Endodermal cell (in vitro differentiated cells): ENCODE results near the gene HTD2. TPM values are rescaled to one million over a fixed set of nuclear protein-coding genes. Genes with fewer than 3 reads are reported as not detected.
A peak's percentile ranks its signal among the peaks of the same experiment; 100 is the strongest.

ENCODE experiments used
- DNase-seq: peaks from one replicate; pipeline ENCODE4 v3.0.0-alpha.2; 2017
- H3K27ac ChIP-seq: 2 replicates; pipeline ENCODE4 v1.5.1; 2013; ENCODE audit warnings: mild to moderate bottlenecking, low read depth, low read length, moderate library complexity
- H3K27me3 ChIP-seq: 2 replicates; pipeline ENCODE4 v1.6.1; 2013; ENCODE audit warnings: mild to moderate bottlenecking, low read length, moderate library complexity; ENCODE audit not compliant: insufficient read depth, control insufficient read depth, poor library complexity, severe bottlenecking
- H3K36me3 ChIP-seq: 2 replicates; pipeline ENCODE4 v1.7.0; 2013; ENCODE audit warnings: mild to moderate bottlenecking, low read length, moderate library complexity; ENCODE audit not compliant: control insufficient read depth, insufficient read depth
- H3K4me1 ChIP-seq: one replicate; pipeline ENCODE4 v1.7.0; 2013; ENCODE audit warnings: low read length; ENCODE audit not compliant: control insufficient read depth, insufficient read depth
- H3K4me3 ChIP-seq: 2 replicates; pipeline ENCODE4 v1.5.1; 2013; ENCODE audit warnings: mild to moderate bottlenecking, low read length, moderate library complexity
- H3K9ac ChIP-seq: 2 replicates; pipeline ENCODE4 v1.6.1; 2013; ENCODE audit warnings: mild to moderate bottlenecking, low read length, moderate library complexity; ENCODE audit not compliant: poor library complexity, severe bottlenecking; ENCODE audit errors: extremely low read depth
- H3K9me3 ChIP-seq: 2 replicates; pipeline ENCODE4 v1.6.1; 2013; ENCODE audit warnings: mild to moderate bottlenecking, low read length, moderate library complexity; ENCODE audit not compliant: control insufficient read depth
- H3K27ac Mint-ChIP-seq: 2 replicates; pipeline ENCODE4 v1.8.0; 2020; ENCODE audit warnings: mixed read lengths
- H3K27me3 Mint-ChIP-seq: 2 replicates; pipeline ENCODE4 v1.8.0; 2021; ENCODE audit warnings: mild to moderate bottlenecking, mixed read lengths; ENCODE audit not compliant: insufficient read depth
- H3K36me3 Mint-ChIP-seq: 2 replicates; pipeline ENCODE4 v1.8.0; 2020; ENCODE audit warnings: low read depth, mixed read lengths
- H3K4me1 Mint-ChIP-seq: 2 replicates; pipeline ENCODE4 v1.8.0; 2020; ENCODE audit warnings: mixed read lengths
- H3K4me3 Mint-ChIP-seq: 2 replicates; pipeline ENCODE4 v1.8.0; 2020; ENCODE audit warnings: mild to moderate bottlenecking, moderate library complexity, mixed read lengths
- H3K9me3 Mint-ChIP-seq: 2 replicates; pipeline ENCODE4 v1.8.0; 2020; ENCODE audit warnings: mild to moderate bottlenecking, mixed read lengths
- CTCF ChIP-seq: fragments of 200-600 bp; sonication (generic); conservative IDR thresholded peaks from 2 replicates; pipeline ENCODE4 v1.5.0; 2021; ENCODE audit warnings: antibody characterized with exemption, mild to moderate bottlenecking
- WGBS, 2 experiments: methylation state at CpG; one replicate each; pipeline versions ENCODE4 v1.1.5 to v1.1.7; 2013; ENCODE audit warnings: missing lambda C conversion rate in 2 of 2, mixed read lengths in 1 of 2; ENCODE audit not compliant: insufficient coverage in 1 of 2, insufficient read length in 1 of 2; 5-methylcytosine and 5-hydroxymethylcytosine counted together
- total RNA-seq, 2 donors: library from RNA; stranded (reverse); fragmentation: NEBNext Ultra II Directional in 1 of 2; extraction: Animal tissue kit (Norgen Biotek cat#: 25700) in 1 of 2; gene quantifications; 2 replicates in 1 of 2; 3 replicates in 1 of 2; pipeline ENCODE4 v1.2.1, GENCODE V29; 2021

Gene HTD2
- total RNA-seq, 2 donors from 2014 or later, result 10.5 to 13.7 TPM

- H3K27ac Mint-ChIP-seq, result no peak overlapping the region
- no peak overlapping the region for H3K4me3 Mint-ChIP-seq
- no peaks in the 10 kb centered on the region for H3K36me3 ChIP-seq
- peaks cover 21% of the 10 kb centered on the region for H3K4me1 Mint-ChIP-seq
- H3K9me3 Mint-ChIP-seq, result no peaks in the 10 kb centered on the region
- no peak overlapping the region for H3K4me3 ChIP-seq
- H3K27me3 ChIP-seq, result no peaks in the 10 kb centered on the region
- H3K36me3 Mint-ChIP-seq, result no peaks in the 10 kb centered on the region
- peaks cover 6% of the 10 kb centered on the region for H3K4me1 ChIP-seq
- DNase-seq, result no peak
- H3K9me3 ChIP-seq, result no peaks in the 10 kb centered on the region
- TF ChIP-seq CTCF, result no peak
- no peak overlapping the region for H3K27ac ChIP-seq
- no peak overlapping the region for H3K9ac ChIP-seq
- H3K27me3 Mint-ChIP-seq, result peaks cover 1% of the 10 kb centered on the region
- WGBS, 2 experiments, result 77 to 85% methylated on average over 4 of the region's 4 CpGs
These were observed 49.7 kb downstream of the HTD2 start for GRCh38 chr3:58356054-58356453.

DNA sequence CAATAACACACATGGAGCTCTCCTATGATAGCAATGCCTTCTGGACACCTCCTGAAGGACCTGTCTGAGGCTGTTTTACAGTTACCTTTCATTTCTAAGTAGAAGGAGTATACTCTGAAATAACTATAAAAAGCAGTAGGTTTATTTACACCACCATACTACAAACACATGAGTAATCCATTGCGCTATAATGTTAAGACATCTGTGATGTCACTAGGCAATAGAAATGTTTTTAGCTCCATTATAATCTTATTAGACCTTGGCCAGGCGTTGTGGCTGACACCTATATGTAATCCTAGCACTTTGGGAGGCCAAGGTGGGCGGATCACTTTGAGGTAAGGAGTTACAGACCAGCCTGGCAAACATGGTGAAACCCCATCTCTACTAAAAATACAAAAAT, 51.1 kb downstream of the HTD2 start:
- Histone ChIP-seq H3K36me3 (no peaks in the 10 kb centered on the region), H3K4me3 (no peak overlapping the region), H3K4me1 (peaks cover 4% of the 10 kb centered on the region), H3K27me3 (no peaks in the 10 kb centered on the region), H3K27ac (no peak overlapping the region), H3K9me3 (no peaks in the 10 kb centered on the region), H3K9ac (no peak overlapping the region)
- TF ChIP-seq CTCF, result no peak
- 95 to 100% methylated on average over 1 to 3 of the region's 3 CpGs for WGBS, 2 experiments
- Mint-ChIP-seq H3K27ac (no peak overlapping the region), H3K4me1 (peaks cover 13% of the 10 kb centered on the region), H3K36me3 (no peaks in the 10 kb centered on the region), H3K4me3 (no peak overlapping the region), H3K9me3 (no peaks in the 10 kb centered on the region), H3K27me3 (peaks cover 1% of the 10 kb centered on the region)
- DNase-seq, result no peak

DNA sequence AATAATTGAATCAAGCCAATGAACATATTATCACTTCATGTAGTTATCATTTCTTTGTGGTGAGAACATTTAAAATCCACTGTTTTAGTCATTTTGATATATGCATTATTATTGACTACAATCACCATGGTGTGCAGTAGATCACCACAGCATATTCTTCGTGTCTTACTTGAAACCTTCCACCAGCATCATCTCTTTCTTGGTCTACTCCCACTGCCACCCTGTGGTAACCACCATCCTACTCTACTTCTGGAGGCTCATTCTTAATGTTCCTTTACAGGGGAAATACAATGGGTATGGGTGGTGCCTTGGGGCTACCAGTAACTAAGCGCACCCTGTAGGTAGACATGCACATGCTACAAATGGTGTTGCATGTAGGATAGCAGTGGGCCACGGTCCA, 51.8 kb downstream of the HTD2 start:
- no peak overlapping the region for H3K9ac ChIP-seq
- no peaks in the 10 kb centered on the region for H3K27me3 ChIP-seq
- no peaks in the 10 kb centered on the region for H3K9me3 ChIP-seq
- H3K36me3 ChIP-seq, result no peaks in the 10 kb centered on the region
- H3K36me3 Mint-ChIP-seq, result no peaks in the 10 kb centered on the region
- H3K4me3 Mint-ChIP-seq, result no peak overlapping the region
- H3K27ac ChIP-seq, result no peak overlapping the region
- 91% methylated on average over 3 of the region's 3 CpGs; no CpG with 5 or more reads in 1 of the 2 experiments for WGBS, 2 experiments
- peaks cover 1% of the 10 kb centered on the region for H3K27me3 Mint-ChIP-seq
- no peak overlapping the region for H3K27ac Mint-ChIP-seq
- peaks cover 13% of the 10 kb centered on the region for H3K4me1 Mint-ChIP-seq
- peak; percentile 32 for DNase-seq
- H3K9me3 Mint-ChIP-seq, result no peaks in the 10 kb centered on the region
- TF ChIP-seq CTCF, result no peak
- peaks cover 4% of the 10 kb centered on the region for H3K4me1 ChIP-seq
- no peak overlapping the region for H3K4me3 ChIP-seq
